Inferior parietal cortex (tissue), 1 donor: ENCODE results near the gene OR2T1.
"Not testable (repeated sequence)": the region's sequence is repeated elsewhere in the genome, so short reads cannot be mapped to it uniquely, and the experiment has no call there.

Experiments
- DNase-seq: peaks from one replicate; pipeline ENCODE4 v3.0.0-alpha.2; 2016; ENCODE audit errors: extremely low spot score

OR2T1 gene

GRCh38 chr1:248436303-248436702 lies 33.5 kb downstream of the OR2T1 start:
- DNase-seq = not testable (repeated sequence)

GRCh38 chr1:248438668-248439067 lies 35.8 kb downstream of the OR2T1 start:
- DNase-seq = not testable (repeated sequence)

- not testable (repeated sequence) for DNase-seq
These were observed 36.4 kb downstream of the OR2T1 start for GRCh38 chr1:248439283-248439682.

- not testable (repeated sequence) for DNase-seq
These were observed 39.8 kb downstream of the OR2T1 start for GRCh38 chr1:248442500-248443277.

- DNase-seq = not testable (repeated sequence)
These were observed 41.8 kb downstream of the OR2T1 start for GRCh38 chr1:248444603-248445002.

GRCh38 chr1:248445399-248445798 lies 42.6 kb downstream of the OR2T1 start, which contains the start of gene OR2T2:
Gene OR2T2 (plus strand): TSS chr1:248445637. CDS start chr1:248452798, 7,161 bp downstream.
- not testable (repeated sequence) for DNase-seq

- DNase-seq = not testable (repeated sequence)
These were observed 45.7 kb downstream of the OR2T1 start for GRCh38 chr1:248448409-248449074.

- not testable (repeated sequence) for DNase-seq
These were observed 47.1 kb downstream of the OR2T1 start for GRCh38 chr1:248449821-248450465.

- DNase-seq = not testable (repeated sequence)
These were observed 47.8 kb downstream of the OR2T1 start for GRCh38 chr1:248450466-248451145.

GRCh38 chr1:248453619-248454018 lies 50.8 kb downstream of the OR2T1 start:
- DNase-seq = not testable (repeated sequence)

- not testable (repeated sequence) for DNase-seq
These were observed 52.2 kb downstream of the OR2T1 start for GRCh38 chr1:248455045-248455444.

- not testable (repeated sequence) for DNase-seq
These were observed 53.8 kb downstream of the OR2T1 start for GRCh38 chr1:248456635-248457034.
